GM18870 (cell line): ENCODE results near the gene HS3ST3B1.

ENCODE experiments used
- ATAC-seq: cut with Tn5 transposase; IDR thresholded peaks from one replicate; pipeline ENCODE4 v1.9.1; 2021; ENCODE audit warnings: moderate library complexity; ENCODE audit not compliant: unreplicated experiment

The HS3ST3B1 gene

GRCh38 chr17:14352136-14352535, 51.3 kb downstream of the HS3ST3B1 start:
- ATAC-seq = no peak

GRCh38 chr17:14353861-14354474, 53.1 kb downstream of the HS3ST3B1 start:
- ATAC-seq = no peak

- no peak for ATAC-seq
Observed at GRCh38 chr17:14354807-14355206, 53.9 kb downstream of the HS3ST3B1 start.

- no peak for ATAC-seq
Observed at GRCh38 chr17:14355556-14355955, 54.7 kb downstream of the HS3ST3B1 start.

GRCh38 chr17:14359163-14360020, 58.5 kb downstream of the HS3ST3B1 start:
- peak; percentile 97 for ATAC-seq

- no peak for ATAC-seq
Observed at GRCh38 chr17:14360856-14361255, 60.0 kb downstream of the HS3ST3B1 start.

- ATAC-seq = no peak
Observed at GRCh38 chr17:14361470-14361869, 60.6 kb downstream of the HS3ST3B1 start.

- ATAC-seq = no peak
Observed at GRCh38 chr17:14361945-14362508, 61.1 kb downstream of the HS3ST3B1 start.

- no peak for ATAC-seq
Observed at GRCh38 chr17:14366199-14366598, 65.3 kb downstream of the HS3ST3B1 start.

GRCh38 chr17:14372461-14372860, 71.6 kb downstream of the HS3ST3B1 start:
- no peak for ATAC-seq

- ATAC-seq = no peak
Observed at GRCh38 chr17:14372905-14373613, 72.2 kb downstream of the HS3ST3B1 start.

GRCh38 chr17:14373614-14374259, 72.9 kb downstream of the HS3ST3B1 start:
- ATAC-seq = no peak

- no peak for ATAC-seq
Observed at GRCh38 chr17:14374268-14374667, 73.4 kb downstream of the HS3ST3B1 start.

- ATAC-seq = no peak
Observed at GRCh38 chr17:14376666-14377065, 75.8 kb downstream of the HS3ST3B1 start.

GRCh38 chr17:14381606-14382005, 80.7 kb downstream of the HS3ST3B1 start:
- ATAC-seq = no peak

GRCh38 chr17:14387036-14387435, 86.2 kb downstream of the HS3ST3B1 start:
- ATAC-seq = no peak

GRCh38 chr17:14389681-14390080, 88.8 kb downstream of the HS3ST3B1 start:
- no peak for ATAC-seq

- no peak for ATAC-seq
Observed at GRCh38 chr17:14393723-14394122, 92.8 kb downstream of the HS3ST3B1 start.

GRCh38 chr17:14395255-14395654, 94.4 kb downstream of the HS3ST3B1 start:
- no peak for ATAC-seq

GRCh38 chr17:14396547-14396946, 95.7 kb downstream of the HS3ST3B1 start:
- ATAC-seq = no peak

- ATAC-seq = no peak
Observed at GRCh38 chr17:14398766-14399165, 97.9 kb downstream of the HS3ST3B1 start.
